GM13976 (cell line): ENCODE results near the gene TACC2.
"Not testable (repeated sequence)": the region's sequence is repeated elsewhere in the genome, so short reads cannot be mapped to it uniquely, and the experiment has no call there.

ENCODE experiments used
- DNase-seq: peaks from one replicate; pipeline ENCODE4 v3.0.0; 2012; ENCODE audit warnings: low spot score
- in situ Hi-C: fragments of 300-500 bp; cut with MboI; formaldehyde crosslinking; loops from one replicate; pipeline ENCODE4 v1.12.0; 2022; ENCODE audit warnings: low sequenced_read_pairs, mixed read lengths, inconsistent platforms; ENCODE audit not compliant: unreplicated experiment
- TF ChIP-seq, protein P1 (sequence below): IDR thresholded peaks from 2 replicates; pipeline ENCODE4 v1.5.1; 2012; ENCODE audit warnings: borderline replicate concordance, mild to moderate bottlenecking; ENCODE audit not compliant: insufficient read depth; ENCODE audit errors: extremely low read depth, missing control alignments, control extremely low read depth

Gene TACC2

DNA sequence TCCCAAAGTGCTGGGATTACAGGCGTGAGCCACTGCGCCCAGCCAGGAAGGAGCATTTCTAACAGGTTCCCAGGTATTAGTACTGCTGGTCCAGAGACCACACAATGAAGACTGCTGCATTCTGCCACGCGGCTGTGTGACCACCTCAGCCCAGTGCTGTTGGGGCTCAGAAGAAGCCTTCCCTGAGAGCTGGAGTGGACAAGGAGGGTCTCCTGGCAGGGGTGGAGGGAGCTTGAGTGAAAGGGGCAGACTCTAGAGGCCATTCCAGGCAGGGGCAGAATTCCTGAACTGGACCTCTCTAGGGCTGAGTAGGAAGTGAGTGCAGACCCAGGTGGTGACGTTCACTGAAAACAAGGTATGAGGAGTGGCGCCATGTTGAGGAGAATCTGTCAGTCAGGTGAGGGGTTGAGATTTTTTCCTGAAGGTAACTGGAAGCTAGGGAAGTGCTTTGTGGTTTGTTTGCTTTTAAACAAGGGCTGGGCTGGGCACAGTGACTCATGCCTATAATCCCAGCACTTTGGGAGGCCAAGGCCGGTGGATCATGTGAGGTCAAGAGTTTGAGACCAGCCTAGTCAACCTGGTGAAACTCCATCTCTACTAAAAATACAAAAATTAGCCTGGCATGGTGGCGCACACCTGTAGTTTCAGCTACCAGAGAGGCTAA is 67.6 kb downstream of the TACC2 start:
- TF ChIP-seq, protein P1, sequence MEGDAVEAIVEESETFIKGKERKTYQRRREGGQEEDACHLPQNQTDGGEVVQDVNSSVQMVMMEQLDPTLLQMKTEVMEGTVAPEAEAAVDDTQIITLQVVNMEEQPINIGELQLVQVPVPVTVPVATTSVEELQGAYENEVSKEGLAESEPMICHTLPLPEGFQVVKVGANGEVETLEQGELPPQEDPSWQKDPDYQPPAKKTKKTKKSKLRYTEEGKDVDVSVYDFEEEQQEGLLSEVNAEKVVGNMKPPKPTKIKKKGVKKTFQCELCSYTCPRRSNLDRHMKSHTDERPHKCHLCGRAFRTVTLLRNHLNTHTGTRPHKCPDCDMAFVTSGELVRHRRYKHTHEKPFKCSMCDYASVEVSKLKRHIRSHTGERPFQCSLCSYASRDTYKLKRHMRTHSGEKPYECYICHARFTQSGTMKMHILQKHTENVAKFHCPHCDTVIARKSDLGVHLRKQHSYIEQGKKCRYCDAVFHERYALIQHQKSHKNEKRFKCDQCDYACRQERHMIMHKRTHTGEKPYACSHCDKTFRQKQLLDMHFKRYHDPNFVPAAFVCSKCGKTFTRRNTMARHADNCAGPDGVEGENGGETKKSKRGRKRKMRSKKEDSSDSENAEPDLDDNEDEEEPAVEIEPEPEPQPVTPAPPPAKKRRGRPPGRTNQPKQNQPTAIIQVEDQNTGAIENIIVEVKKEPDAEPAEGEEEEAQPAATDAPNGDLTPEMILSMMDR: no peak
- DNase-seq: no peak
- in situ Hi-C loops: no loop called here

DNA sequence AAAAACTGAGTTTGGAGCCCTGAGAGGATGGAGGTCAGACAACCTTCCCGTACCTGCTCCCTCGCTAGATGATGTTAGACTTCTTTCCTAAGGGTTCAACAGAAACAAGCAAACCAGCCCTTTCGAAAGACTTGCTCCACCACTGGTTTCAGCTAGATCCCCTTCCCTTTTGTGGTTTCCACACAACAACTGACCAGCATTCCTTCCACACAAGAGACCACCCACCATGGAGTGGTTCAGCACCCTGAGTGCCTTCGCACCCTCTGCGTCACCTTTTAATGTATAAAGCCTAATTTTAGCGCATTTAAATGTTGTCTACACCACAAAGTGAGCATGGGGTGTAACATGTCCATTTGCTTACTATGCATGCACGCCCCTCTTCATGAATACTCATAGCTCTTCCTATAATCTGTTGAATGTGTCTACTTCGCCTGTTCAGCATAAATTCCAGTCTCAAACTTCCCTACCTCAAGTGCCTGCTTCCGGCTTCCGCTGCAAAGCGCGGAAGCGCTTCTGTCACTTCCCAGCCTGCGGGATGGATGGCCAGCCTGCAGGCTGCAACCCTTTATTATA is 69.0 kb downstream of the TACC2 start:
- no peak for DNase-seq
- in situ Hi-C loops: no loop called here
- TF ChIP-seq, protein P1: no peak

DNA sequence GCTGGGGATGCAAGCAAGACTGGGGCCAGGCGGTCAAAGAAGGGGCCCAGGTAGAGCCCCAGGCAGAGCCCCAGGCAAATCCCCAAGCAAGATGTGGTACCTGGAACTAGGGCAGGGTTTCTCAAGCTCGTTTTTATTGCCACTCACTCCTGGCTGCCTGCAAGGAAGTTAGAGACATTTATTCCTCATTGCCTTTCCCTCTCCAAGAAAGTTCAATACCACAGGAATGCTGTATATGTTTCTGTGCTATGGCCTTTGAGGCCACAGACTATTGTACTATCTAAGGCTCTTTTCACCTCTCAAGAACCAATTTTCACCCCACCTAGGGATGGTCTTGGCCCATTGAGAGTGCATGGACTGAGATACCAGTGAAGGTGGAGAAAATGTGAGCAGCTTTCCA is 71.3 kb downstream of the TACC2 start:
- in situ Hi-C loops: no loop called here
- TF ChIP-seq, protein P1: no peak
- DNase-seq: no peak

DNA sequence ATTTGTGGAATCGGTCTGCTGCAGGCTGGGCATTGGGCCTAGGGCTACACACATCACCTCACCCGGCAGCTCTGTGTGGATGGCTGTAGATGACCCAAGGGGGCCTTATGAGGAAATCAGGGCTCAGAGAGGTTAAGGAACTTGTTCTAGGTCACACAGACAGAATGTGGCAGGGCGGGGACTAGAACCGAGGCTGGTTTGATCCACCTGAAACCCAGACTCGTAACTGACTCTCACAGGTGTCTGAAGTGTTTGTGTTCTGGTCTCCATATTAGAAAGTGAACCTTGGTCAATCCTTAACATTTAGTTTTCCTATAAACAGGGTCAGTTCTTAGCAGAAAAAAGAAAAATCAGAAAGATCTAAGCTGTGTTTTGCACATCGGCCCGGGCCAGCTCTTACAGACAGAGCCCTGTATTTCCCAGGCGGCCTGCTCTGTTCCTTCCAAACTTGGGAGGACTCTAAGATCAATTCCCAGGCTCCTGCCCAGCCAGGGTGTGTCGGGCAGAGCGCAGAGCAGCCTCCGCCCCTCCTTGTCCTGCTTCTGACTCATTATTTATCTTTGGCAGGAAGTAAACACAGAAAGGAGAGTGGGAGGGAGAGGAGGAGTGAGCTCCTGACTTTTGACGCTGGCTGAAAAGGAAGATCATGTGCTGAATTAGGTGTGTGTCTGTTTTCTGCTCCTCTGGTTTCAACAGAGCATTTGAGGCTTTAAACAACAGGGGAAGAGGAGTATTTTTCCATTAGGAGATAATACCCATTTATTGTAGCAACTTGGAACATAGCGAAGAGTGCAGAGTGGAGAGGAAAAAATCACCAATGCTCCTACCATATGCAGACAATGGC is 74.1 kb downstream of the TACC2 start:
- TF ChIP-seq, protein P1: no peak
- in situ Hi-C loops: no loop called here
- no peak for DNase-seq

DNA sequence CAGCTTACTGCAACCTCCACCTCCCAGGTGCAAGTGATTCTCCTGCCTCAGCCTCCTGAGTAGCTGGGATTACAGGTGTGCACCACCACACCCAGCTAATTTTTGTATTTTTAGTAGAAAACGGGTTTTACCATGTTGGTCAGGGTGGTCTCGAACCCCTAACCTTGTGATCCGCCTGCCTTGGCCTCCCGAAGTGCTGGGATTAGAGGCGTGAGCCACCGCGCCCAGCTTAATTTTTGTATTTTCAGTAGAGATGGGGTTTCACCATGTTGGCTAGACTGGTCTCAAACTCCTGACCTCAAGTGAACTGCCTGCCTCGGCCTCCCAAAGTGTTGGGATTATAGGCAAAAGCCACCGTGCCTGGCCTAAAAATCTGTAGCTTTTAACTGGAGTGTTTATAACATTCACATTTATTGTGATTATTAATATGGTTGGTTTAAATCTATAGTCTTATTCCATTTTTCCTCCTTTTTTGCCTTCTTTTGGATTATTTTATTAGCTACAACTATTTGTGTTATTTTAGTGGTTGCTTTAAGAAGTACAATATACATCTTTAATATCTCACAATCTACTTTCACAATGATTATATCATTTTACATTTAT is 77.5 kb downstream of the TACC2 start:
- in situ Hi-C loops, DNase-seq: not testable (repeated sequence)

DNA sequence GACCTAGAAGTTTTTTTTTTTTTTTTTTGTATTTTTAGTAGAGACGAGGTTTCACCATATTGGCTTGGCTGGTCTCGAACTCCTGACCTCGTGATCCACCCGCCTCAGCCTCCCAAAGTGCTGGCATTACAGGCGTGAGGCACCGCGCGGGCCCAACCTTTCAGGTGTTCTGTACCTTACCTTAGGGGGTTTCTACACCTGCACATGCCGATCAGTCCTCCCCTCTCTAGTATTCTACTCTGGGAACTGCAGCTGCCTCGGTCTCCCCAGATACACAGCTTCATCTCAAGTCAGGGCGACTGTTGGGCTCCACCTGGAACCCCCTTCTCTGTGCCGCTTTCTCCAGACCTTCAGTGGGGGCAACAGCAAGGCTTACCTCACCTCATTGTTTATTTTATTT is 79.9 kb downstream of the TACC2 start:
- DNase-seq: no peak

More for the DNA sequence above, 79.9 kb downstream of the TACC2 start:
- in situ Hi-C loops: no loop called here
- TF ChIP-seq, protein P1: no peak
